OCI-LY1 (cell line): Measurements from ENCODE around the gene ANKRD13B.

ENCODE experiments used
- CTCF ChIP-seq: fragments of 200-600 bp; sonication (generic), shearing (Covaris generic); IDR thresholded peaks from 2 replicates; pipeline ENCODE4 v1.5.1; 2017; ENCODE audit warnings: mild to moderate bottlenecking, antibody characterized with exemption, low read length, moderate library complexity, mixed read lengths
- EZH2 ChIP-seq: fragments of 200-600 bp; sonication (generic), shearing (Covaris generic); IDR thresholded peaks from 2 replicates; pipeline ENCODE4 v1.8.0; 2017; ENCODE audit warnings: borderline replicate concordance, mixed run types, mild to moderate bottlenecking, antibody characterized with exemption, low read length, moderate library complexity, mixed read lengths

DNA sequence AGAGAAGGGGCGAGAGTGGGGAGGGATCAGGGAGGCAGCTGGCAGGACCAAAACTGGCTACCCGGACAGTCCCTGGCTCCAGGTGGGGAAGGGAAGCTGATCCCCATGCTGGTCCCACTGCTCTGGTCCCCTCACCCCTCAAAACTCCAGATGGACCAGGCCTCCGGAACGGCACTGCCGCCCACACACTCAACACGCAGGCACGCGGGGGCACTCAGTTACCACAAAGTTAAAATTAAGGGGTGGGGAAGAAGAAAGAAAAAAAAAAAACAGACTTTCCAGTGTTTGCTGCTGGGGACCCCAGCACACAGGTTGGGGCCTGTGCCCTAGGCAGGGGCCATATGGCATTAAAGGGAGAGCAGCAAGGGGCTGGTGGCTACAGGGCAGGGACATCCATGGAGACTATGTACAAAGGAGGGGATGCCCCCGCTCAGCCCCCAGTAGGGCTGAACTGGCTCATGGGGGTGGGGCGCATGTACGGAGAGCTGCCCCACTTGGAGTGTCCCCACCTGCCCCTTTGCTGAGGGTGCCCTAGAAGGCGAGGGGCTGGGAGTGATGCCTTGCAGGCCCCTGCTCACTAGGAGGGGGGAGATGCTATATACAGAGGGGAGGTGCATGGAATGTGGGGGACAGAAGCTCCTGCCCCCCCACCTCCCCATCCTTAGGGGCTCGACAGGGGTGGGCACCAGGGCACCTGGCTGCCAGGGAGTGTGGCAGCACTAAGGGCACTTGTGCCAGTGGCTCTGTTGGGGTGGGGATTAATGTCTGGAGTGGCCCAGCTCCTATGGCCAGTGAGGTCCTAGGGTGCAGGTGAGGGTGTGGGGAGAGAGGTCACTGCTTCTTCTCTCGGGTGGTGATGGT, 18.8 kb upstream of the ANKRD13B start:
- no peak for TF ChIP-seq CTCF
- TF ChIP-seq EZH2: no peak
